HEK293 (cell line): ENCODE data around the gene CENPX.

ENCODE experiments used
- ZNF184 ChIP-seq: fragments of 450-650 bp; IDR thresholded peaks from 2 replicates; pipeline ENCODE4 v1.5.1; 2018; ENCODE audit warnings: missing biosample characterization, mild to moderate bottlenecking, missing genetic modification characterization
- ZNF621 ChIP-seq: fragments of 450-650 bp; formaldehyde crosslinking; IDR thresholded peaks from 2 replicates; pipeline ENCODE4 v1.5.1; 2017; ENCODE audit warnings: missing biosample characterization, missing genetic modification characterization
- TF ChIP-seq, protein P1 (sequence below): fragments of 450-650 bp; formaldehyde crosslinking; IDR thresholded peaks from 2 replicates; pipeline ENCODE4 v1.5.1; 2016; ENCODE audit warnings: missing biosample characterization, missing genetic modification characterization
- TF ChIP-seq, protein P2 (sequence below): fragments of 450-650 bp; formaldehyde crosslinking; optimal IDR thresholded peaks from 2 replicates; pipeline ENCODE3; 2016; ENCODE audit warnings: missing biosample characterization, mild to moderate bottlenecking, missing genetic modification characterization

DNA sequence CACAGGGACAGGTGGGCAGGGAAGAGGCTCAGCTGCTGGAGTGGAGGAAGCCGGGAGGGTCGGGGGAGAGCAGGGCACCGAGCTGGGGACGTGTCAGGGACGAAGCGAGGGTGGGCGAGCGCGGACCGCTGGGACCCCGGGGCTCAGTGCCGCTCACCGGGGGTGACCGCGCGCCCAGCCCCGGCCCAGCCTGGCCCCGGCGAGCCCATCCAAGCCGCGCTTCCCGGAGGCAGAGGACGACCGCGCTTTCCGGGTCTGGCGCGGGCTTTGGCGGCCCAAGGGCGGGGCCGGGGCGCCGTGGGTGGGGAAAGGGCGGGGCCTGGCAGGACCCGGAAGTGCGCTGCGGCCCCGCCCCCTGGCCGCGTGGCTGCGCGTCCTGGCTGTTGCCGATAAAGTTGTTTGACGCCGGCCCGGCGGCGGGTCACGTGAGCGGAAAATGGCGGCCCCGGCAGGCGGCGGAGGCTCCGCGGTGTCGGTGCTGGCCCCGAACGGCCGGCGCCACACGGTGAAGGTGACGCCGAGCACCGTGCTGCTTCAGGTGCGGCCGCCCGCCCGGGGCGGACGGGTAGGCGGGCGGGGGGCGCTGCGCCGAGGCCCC, 45.4 kb downstream of the CENPX start, which contains the start of gene ASPSCR1:
- TF ChIP-seq ZNF621 (tag by site-specific recombination) (no peak), ZNF184 (tag by site-specific recombination) (peak; percentile 77; the same call in 1 of the 2 replicates)
- TF ChIP-seq, protein P1, sequence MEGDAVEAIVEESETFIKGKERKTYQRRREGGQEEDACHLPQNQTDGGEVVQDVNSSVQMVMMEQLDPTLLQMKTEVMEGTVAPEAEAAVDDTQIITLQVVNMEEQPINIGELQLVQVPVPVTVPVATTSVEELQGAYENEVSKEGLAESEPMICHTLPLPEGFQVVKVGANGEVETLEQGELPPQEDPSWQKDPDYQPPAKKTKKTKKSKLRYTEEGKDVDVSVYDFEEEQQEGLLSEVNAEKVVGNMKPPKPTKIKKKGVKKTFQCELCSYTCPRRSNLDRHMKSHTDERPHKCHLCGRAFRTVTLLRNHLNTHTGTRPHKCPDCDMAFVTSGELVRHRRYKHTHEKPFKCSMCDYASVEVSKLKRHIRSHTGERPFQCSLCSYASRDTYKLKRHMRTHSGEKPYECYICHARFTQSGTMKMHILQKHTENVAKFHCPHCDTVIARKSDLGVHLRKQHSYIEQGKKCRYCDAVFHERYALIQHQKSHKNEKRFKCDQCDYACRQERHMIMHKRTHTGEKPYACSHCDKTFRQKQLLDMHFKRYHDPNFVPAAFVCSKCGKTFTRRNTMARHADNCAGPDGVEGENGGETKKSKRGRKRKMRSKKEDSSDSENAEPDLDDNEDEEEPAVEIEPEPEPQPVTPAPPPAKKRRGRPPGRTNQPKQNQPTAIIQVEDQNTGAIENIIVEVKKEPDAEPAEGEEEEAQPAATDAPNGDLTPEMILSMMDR (tag by site-specific recombination) = no peak
- TF ChIP-seq, protein P2, sequence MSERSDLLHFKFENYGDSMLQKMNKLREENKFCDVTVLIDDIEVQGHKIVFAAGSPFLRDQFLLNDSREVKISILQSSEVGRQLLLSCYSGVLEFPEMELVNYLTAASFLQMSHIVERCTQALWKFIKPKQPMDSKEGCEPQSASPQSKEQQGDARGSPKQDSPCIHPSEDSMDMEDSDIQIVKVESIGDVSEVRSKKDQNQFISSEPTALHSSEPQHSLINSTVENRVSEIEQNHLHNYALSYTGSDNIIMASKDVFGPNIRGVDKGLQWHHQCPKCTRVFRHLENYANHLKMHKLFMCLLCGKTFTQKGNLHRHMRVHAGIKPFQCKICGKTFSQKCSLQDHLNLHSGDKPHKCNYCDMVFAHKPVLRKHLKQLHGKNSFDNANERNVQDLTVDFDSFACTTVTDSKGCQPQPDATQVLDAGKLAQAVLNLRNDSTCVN (tag by site-specific recombination) = peak; percentile 62
